Islet of Langerhans (tissue), 1 donor: ENCODE measurements around the gene NFIA.

Experiments used
- FAIRE-seq: peaks from one replicate; lab custom pipeline; 2011; peaks lifted over from hg19 to GRCh38; lab: Jason Lieb, UNC

NFIA gene

GRCh38 chr1:61082311-61083012 lies at the start of gene NFIA:
TSS of gene NFIA (plus strand) at chr1:61082561.
- no peak for FAIRE-seq

- FAIRE-seq = no peak
Observed at GRCh38 chr1:61035880-61036279, 46.5 kb upstream of the NFIA start.

GRCh38 chr1:61042466-61043009 lies 39.8 kb upstream of the NFIA start:
- peak; percentile 27 for FAIRE-seq

- no peak for FAIRE-seq
Observed at GRCh38 chr1:61043010-61043820, 39.1 kb upstream of the NFIA start.

- FAIRE-seq = no peak
Observed at GRCh38 chr1:61046434-61046833, 35.9 kb upstream of the NFIA start.

- FAIRE-seq = no peak
Observed at GRCh38 chr1:61047061-61047460, 35.3 kb upstream of the NFIA start.

- FAIRE-seq = no peak
Observed at GRCh38 chr1:61049850-61050540, 32.4 kb upstream of the NFIA start.

- no peak for FAIRE-seq
Observed at GRCh38 chr1:61050541-61051442, 31.6 kb upstream of the NFIA start.

GRCh38 chr1:61051443-61051718 lies 31.0 kb upstream of the NFIA start:
- FAIRE-seq = no peak

GRCh38 chr1:61051719-61052394 lies 30.5 kb upstream of the NFIA start:
- no peak for FAIRE-seq

- FAIRE-seq = no peak
Observed at GRCh38 chr1:61052395-61053225, 29.8 kb upstream of the NFIA start.

- FAIRE-seq = no peak
Observed at GRCh38 chr1:61053226-61053711, 29.1 kb upstream of the NFIA start.

GRCh38 chr1:61053712-61054600 lies 28.4 kb upstream of the NFIA start:
- no peak for FAIRE-seq

GRCh38 chr1:61054601-61054993 lies 27.8 kb upstream of the NFIA start:
- FAIRE-seq = no peak

- FAIRE-seq = no peak
Observed at GRCh38 chr1:61055110-61055614, 27.2 kb upstream of the NFIA start.

GRCh38 chr1:61056196-61056572 lies 26.2 kb upstream of the NFIA start:
- no peak for FAIRE-seq

- peak; percentile 64 for FAIRE-seq
Observed at GRCh38 chr1:61056573-61057439, 25.6 kb upstream of the NFIA start.
